HCT116 (cell line): ENCODE results near the gene CCL18. TPM values are rescaled to one million over a fixed set of nuclear protein-coding genes. Genes with fewer than 3 reads are reported as not detected.

Source experiments
- ATAC-seq: fragments of 200-7000 bp; cut with Tn5 transposase; 2 replicates; pipeline ENCODE4 v1.9.1; 2020; ENCODE audit warnings: mild to moderate bottlenecking, moderate library complexity
- BruUV-seq: library from RNA; stranded (reverse); fragments of 400-500 nt; replicated peaks from 2 replicates; lab custom pipeline; 2021; lab: Mats Ljungman, UMichigan
- CTCF ChIA-PET: fragments of 300-600 bp; sonication (Branson Sonifier 250); formaldehyde crosslinking; loops from one replicate; lab custom pipeline; 2021; ENCODE audit warnings: antibody characterized with exemption; lab: Charles Lee
- POLR2A ChIA-PET: fragments of 300-600, 350-600 bp; sonication (Branson Sonifier 250); formaldehyde crosslinking; loops from one replicate; lab custom pipeline; 2021; ENCODE audit warnings: antibody characterized with exemption; lab: Charles Lee
- RAD21 ChIA-PET, 2 experiments: fragments of 300-600 bp; sonication (Branson Sonifier 250); formaldehyde crosslinking; loops; one replicate each; lab custom pipeline; 2023; ENCODE audit warnings: low total read pairs in 2 of 2; ENCODE audit not compliant: uncharacterized antibody in 2 of 2, unreplicated experiment in 2 of 2, low non-redundant PET in 1 of 2; lab: Charles Lee
- DNase-seq: peaks from one replicate; pipeline ENCODE4 v3.0.0-alpha.2; 2010; ENCODE audit warnings: low read depth, low spot score
- H2AFZ ChIP-seq: fragments of 200-600 bp; shearing (Covaris generic), sonication (generic); 2 replicates; pipeline ENCODE4 v1.6.1; 2017; ENCODE audit warnings: low read depth, mixed run types, mixed read lengths, antibody characterized with exemption, low read length; ENCODE audit not compliant: poor library complexity, severe bottlenecking
- H3K27ac ChIP-seq: 2 replicates; pipeline ENCODE4 v1.5.1; 2012; ENCODE audit warnings: low read depth, low read length
- H3K27me3 ChIP-seq: fragments of 200-600 bp; sonication (generic); 2 replicates; pipeline ENCODE4 v1.6.1; 2016; ENCODE audit warnings: mixed run types, low read length, mixed read lengths; ENCODE audit not compliant: insufficient read depth
- H3K36me3 ChIP-seq, 2 experiments: fragments of 200-500 bp in 1 of 2; fragments of 200-600 bp in 1 of 2; sonication (Bioruptor generic) in 1 of 2; sonication (generic) in 1 of 2; 2 replicates each; pipeline versions ENCODE4 v1.5.1 to v1.6.1; 2014 to 2016; ENCODE audit warnings: low read length in 2 of 2, inconsistent platforms in 1 of 2, mixed read lengths in 1 of 2, mixed run types in 1 of 2; ENCODE audit not compliant: insufficient read depth in 2 of 2, control insufficient read depth in 1 of 2
- H3K4me1 ChIP-seq, 2 experiments: fragments of 200-600 bp in 1 of 2; sonication (generic) in 1 of 2; 2 replicates each; pipeline versions ENCODE4 v1.5.1 to v1.6.1; 2012 to 2017; ENCODE audit warnings: low read length in 2 of 2, inconsistent platforms in 1 of 2, mild to moderate bottlenecking in 1 of 2, mixed read lengths in 1 of 2, mixed run types in 1 of 2, moderate library complexity in 1 of 2; ENCODE audit not compliant: insufficient read depth in 2 of 2, control insufficient read depth in 1 of 2
- H3K4me2 ChIP-seq: fragments of 200-600 bp; sonication (generic); 2 replicates; pipeline ENCODE4 v1.6.1; 2017; ENCODE audit warnings: mixed run types, low read length, mixed read lengths
- H3K4me3 ChIP-seq, 2 experiments: fragments of 200-600 bp in 1 of 2; sonication (generic) in 1 of 2; replicated peaks in 1 of 2; 2 replicates each; pipeline ENCODE4 v1.5.1; 2011 to 2016; ENCODE audit warnings: low read length in 2 of 2, control low read depth in 1 of 2, low read depth in 1 of 2, mild to moderate bottlenecking in 1 of 2, mixed read lengths in 1 of 2, mixed run types in 1 of 2
- H3K79me2 ChIP-seq: fragments of 200-600 bp; sonication (generic); 2 replicates; pipeline ENCODE4 v1.6.1; 2017; ENCODE audit warnings: mild to moderate bottlenecking, mixed run types, low read length, moderate library complexity, mixed read lengths; ENCODE audit not compliant: insufficient read depth
- H3K9ac ChIP-seq: fragments of 200-600 bp; sonication (generic); 2 replicates; pipeline ENCODE4 v1.6.1; 2016; ENCODE audit warnings: low read length, mixed read lengths
- H3K9me2 ChIP-seq: fragments of 200-600 bp; sonication (generic), shearing (Covaris generic); 2 replicates; pipeline ENCODE4 v1.6.1; 2017; ENCODE audit warnings: mixed run types, mild to moderate bottlenecking, moderate library complexity; ENCODE audit not compliant: insufficient read depth
- H3K9me3 ChIP-seq, 2 experiments: fragments of 200-500 bp in 1 of 2; fragments of 200-600 bp in 1 of 2; sonication (Bioruptor generic) in 1 of 2; sonication (generic) in 1 of 2; 2 replicates each; pipeline ENCODE4 v1.6.1; 2014 to 2017; ENCODE audit warnings: low read length in 2 of 2, mixed read lengths in 2 of 2, inconsistent platforms in 1 of 2, low read depth in 1 of 2, mild to moderate bottlenecking in 1 of 2, mixed run types in 1 of 2, moderate library complexity in 1 of 2; ENCODE audit not compliant: control insufficient read depth in 1 of 2, insufficient read depth in 1 of 2
- H4K20me1 ChIP-seq: fragments of 200-600 bp; sonication (generic), shearing (Covaris generic); 2 replicates; pipeline ENCODE4 v1.6.1; 2017; ENCODE audit warnings: mixed run types, mild to moderate bottlenecking, moderate library complexity; ENCODE audit not compliant: insufficient read depth
- ATF3 ChIP-seq: IDR thresholded peaks from 2 replicates; pipeline ENCODE4 v1.6.1; 2012
- CEBPB ChIP-seq: IDR thresholded peaks from 2 replicates; pipeline ENCODE4 v1.6.1; 2012; ENCODE audit warnings: low read depth
- CTCF ChIP-seq, 3 experiments: fragments of 200-600 bp in 1 of 3; sonication (generic) in 1 of 3; IDR thresholded peaks in 2 of 3; conservative IDR thresholded peaks in 1 of 3; 2 replicates each; pipeline ENCODE4 v1.5.1; 2012 to 2017; ENCODE audit warnings: low read depth in 2 of 3, low read length in 2 of 3, antibody characterized with exemption in 1 of 3, borderline replicate concordance in 1 of 3, control low read depth in 1 of 3, mild to moderate bottlenecking in 1 of 3, mixed read lengths in 1 of 3, mixed run types in 1 of 3, moderate library complexity in 1 of 3; ENCODE audit not compliant: insufficient read depth in 1 of 3
- EGR1 ChIP-seq: IDR thresholded peaks from 2 replicates; pipeline ENCODE4 v1.6.1; 2012; ENCODE audit warnings: low read depth
- ELF1 ChIP-seq: IDR thresholded peaks from 2 replicates; pipeline ENCODE4 v1.6.1; 2012; ENCODE audit warnings: low read depth, borderline replicate concordance
- EZH2 ChIP-seq: fragments of 200-600 bp; sonication (generic); IDR thresholded peaks from 2 replicates; pipeline ENCODE4 v1.6.1; 2017; ENCODE audit warnings: antibody characterized with exemption, mixed run types
- EZH2phosphoT487 ChIP-seq: fragments of 200-600 bp; IDR thresholded peaks from 2 replicates; pipeline ENCODE4 v1.6.1; 2018; ENCODE audit warnings: antibody characterized with exemption, borderline replicate concordance
- JUND ChIP-seq: IDR thresholded peaks from 2 replicates; pipeline ENCODE4 v1.6.1; 2012
- POLR2A ChIP-seq: IDR thresholded peaks from 2 replicates; pipeline ENCODE4 v1.7.0; 2011; ENCODE audit warnings: borderline replicate concordance; ENCODE audit not compliant: insufficient read depth, insufficient read length; ENCODE audit errors: extremely low read depth
- POLR2AphosphoS5 ChIP-seq: IDR thresholded peaks from 2 replicates; pipeline ENCODE4 v1.6.1; 2011; ENCODE audit warnings: mild to moderate bottlenecking, low read depth, low read length, moderate library complexity
- RAD21 ChIP-seq: IDR thresholded peaks from 2 replicates; pipeline ENCODE4 v1.6.1; 2012; ENCODE audit warnings: low read depth, mild to moderate bottlenecking
- SIN3A ChIP-seq: IDR thresholded peaks from 2 replicates; pipeline ENCODE4 v1.6.1; 2012; ENCODE audit warnings: low read depth
- SP1 ChIP-seq: IDR thresholded peaks from 2 replicates; pipeline ENCODE4 v1.6.1; 2012; ENCODE audit warnings: low read depth
- TCF7L2 ChIP-seq: IDR thresholded peaks from 2 replicates; pipeline ENCODE4 v1.7.0; 2011; ENCODE audit warnings: borderline replicate concordance, inconsistent platforms; ENCODE audit not compliant: insufficient read depth, insufficient read length; ENCODE audit errors: extremely low read depth
- YY1 ChIP-seq: IDR thresholded peaks from 2 replicates; pipeline ENCODE4 v1.6.1; 2011; ENCODE audit warnings: low read length, low read depth, moderate library complexity, mild to moderate bottlenecking; ENCODE audit not compliant: insufficient replicate concordance; ENCODE audit errors: extremely low read depth
- ZBTB33 ChIP-seq: IDR thresholded peaks from 2 replicates; pipeline ENCODE4 v1.6.1; 2011; ENCODE audit warnings: mild to moderate bottlenecking, low read length, moderate library complexity; ENCODE audit not compliant: insufficient replicate concordance; ENCODE audit errors: extremely low read depth
- ZFX ChIP-seq: fragments of 450-650 bp; IDR thresholded peaks from 2 replicates; pipeline ENCODE4 v1.6.1; 2017
- ZNF274 ChIP-seq: fragments of 200-500 bp; sonication (Bioruptor generic); IDR thresholded peaks from 2 replicates; pipeline ENCODE4 v1.6.1; 2014; ENCODE audit warnings: mild to moderate bottlenecking, low read depth, low read length, inconsistent platforms
- intact Hi-C: fragments of 100-400 bp; cut with micrococcal nuclease; formaldehyde crosslinking; loops from 2 replicates; pipeline ENCODE4 v1.10.0; 2022
- total RNA-seq: library from RNA; stranded (reverse); gene quantifications from one replicate; pipeline ENCODE4 v1.2.1, GENCODE V29; 2021; ENCODE audit not compliant: unreplicated experiment

Gene CCL18
- total RNA-seq, 1 experiment from 2014 or later, result not detected

- H2AFZ ChIP-seq, result no peak overlapping the region
- no peak overlapping the region for H3K27ac ChIP-seq
- no peaks in the 10 kb centered on the region for H3K9me2 ChIP-seq
- no peak overlapping the region for H3K4me3 ChIP-seq
- H3K4me1 ChIP-seq, result no peaks in the 10 kb centered on the region
- no peak overlapping the region for H3K9ac ChIP-seq
- intact Hi-C loops, result no loop called here
- H3K4me2 ChIP-seq, result no peak overlapping the region
- no peaks in the 10 kb centered on the region for H3K79me2 ChIP-seq
- CTCF ChIA-PET, result interaction anchor here (2.3 kb wide), 1 partner anchor 12 kb away, joined by 8 read pairs; no protein-coding TSS in a partner anchor
- POLR2A ChIA-PET, result no interaction called here
- peaks cover 3% of the 10 kb centered on the region; the same call in 1 of the 2 replicates for H3K27me3 ChIP-seq
- ATAC-seq (no peak), DNase-seq (no peak)
- TF ChIP-seq RAD21 (no peak), EZH2phosphoT487 (no peak), EZH2 (no peak), CEBPB (no peak), ELF1 (no peak), EGR1 (no peak), POLR2AphosphoS5 (no peak), ZBTB33 (no peak), TCF7L2 (no peak), POLR2A (no peak), CTCF (IDR thresholded peaks at IDR 0.05 in 2 of 3, conservative IDR thresholded peaks at IDR 0.05 in 1 of 3; ENCODE audit: borderline replicate concordance in 1 of 3, insufficient read depth in 1 of 3, low read depth in 2 of 3, low read length in 2 of 3) (no peak), SIN3A (no peak), SP1 (no peak), ZFX (no peak), JUND (no peak), YY1 (no peak), ZNF274 (no peak), ATF3 (no peak)
- no peaks in the 10 kb centered on the region for H3K9me3 ChIP-seq
- RAD21 ChIA-PET, result no interaction called here
- no peaks in the 10 kb centered on the region for H4K20me1 ChIP-seq
- BruUV-seq, result no TSS peak
- no peaks in the 10 kb centered on the region for H3K36me3 ChIP-seq
Observed at GRCh38 chr17:36060816-36061215, 3.3 kb upstream of the CCL18 start.
